Putamen (tissue), 1 donor: Measurements from ENCODE around the gene FRMD4A.
"Not testable (repeated sequence)": the region's sequence is repeated elsewhere in the genome, so short reads cannot be mapped to it uniquely, and the experiment has no call there.

ENCODE experiments used
- DNase-seq: peaks from one replicate; pipeline ENCODE4 v3.0.0-alpha.2; 2016; ENCODE audit warnings: low spot score

Gene FRMD4A

GRCh38 chr10:13717571-13717935 lies 613.2 kb downstream of the FRMD4A start:
- DNase-seq = no peak

GRCh38 chr10:13716081-13717071 lies 614.3 kb downstream of the FRMD4A start:
- DNase-seq = no peak

GRCh38 chr10:13715596-13715995 lies 615.1 kb downstream of the FRMD4A start:
- DNase-seq = not testable (repeated sequence)

- no peak for DNase-seq
These were observed 615.6 kb downstream of the FRMD4A start for GRCh38 chr10:13715100-13715499.

GRCh38 chr10:13712837-13713581 lies 617.7 kb downstream of the FRMD4A start:
- no peak for DNase-seq

GRCh38 chr10:13712476-13712836 lies 618.3 kb downstream of the FRMD4A start:
- no peak for DNase-seq

GRCh38 chr10:13711291-13711690 lies 619.4 kb downstream of the FRMD4A start:
- no peak for DNase-seq

GRCh38 chr10:13709931-13710650 lies 620.6 kb downstream of the FRMD4A start:
- DNase-seq = no peak

GRCh38 chr10:13708256-13708990 lies 622.3 kb downstream of the FRMD4A start:
- no peak for DNase-seq

GRCh38 chr10:13707156-13707881 lies 623.4 kb downstream of the FRMD4A start:
- DNase-seq = peak; percentile 87

- DNase-seq = no peak
These were observed 624.1 kb downstream of the FRMD4A start for GRCh38 chr10:13706604-13707003.

GRCh38 chr10:13706175-13706574 lies 624.5 kb downstream of the FRMD4A start:
- DNase-seq = no peak

- no peak for DNase-seq
These were observed 625.1 kb downstream of the FRMD4A start for GRCh38 chr10:13705526-13706174.

- no peak for DNase-seq
These were observed 625.8 kb downstream of the FRMD4A start for GRCh38 chr10:13704964-13705363.

- DNase-seq = no peak
These were observed 626.7 kb downstream of the FRMD4A start for GRCh38 chr10:13703997-13704536.

- no peak for DNase-seq
These were observed 627.5 kb downstream of the FRMD4A start for GRCh38 chr10:13703101-13703818.

GRCh38 chr10:13701157-13701919 lies 629.4 kb downstream of the FRMD4A start:
- DNase-seq = no peak

GRCh38 chr10:13700473-13701144 lies 630.1 kb downstream of the FRMD4A start:
- no peak for DNase-seq
